Smooth muscle cell of the brain vasculature (primary cell): ENCODE data around the gene CTXN1.

Experiments used
- DNase-seq: peaks from one replicate; pipeline ENCODE4 v3.0.0-alpha.2; 2012; ENCODE audit warnings: low read depth, low spot score

The CTXN1 gene

GRCh38 chr19:7915250-7916102 lies 10.5 kb downstream of the CTXN1 start:
- no peak for DNase-seq

GRCh38 chr19:7914598-7915045 lies 11.3 kb downstream of the CTXN1 start, which contains the start of gene TGFBR3L:
Gene TGFBR3L (plus strand): TSS chr19:7914830.
- DNase-seq, result no peak

- no peak for DNase-seq
These were observed 11.8 kb downstream of the CTXN1 start for GRCh38 chr19:7914099-7914498.

DNA sequence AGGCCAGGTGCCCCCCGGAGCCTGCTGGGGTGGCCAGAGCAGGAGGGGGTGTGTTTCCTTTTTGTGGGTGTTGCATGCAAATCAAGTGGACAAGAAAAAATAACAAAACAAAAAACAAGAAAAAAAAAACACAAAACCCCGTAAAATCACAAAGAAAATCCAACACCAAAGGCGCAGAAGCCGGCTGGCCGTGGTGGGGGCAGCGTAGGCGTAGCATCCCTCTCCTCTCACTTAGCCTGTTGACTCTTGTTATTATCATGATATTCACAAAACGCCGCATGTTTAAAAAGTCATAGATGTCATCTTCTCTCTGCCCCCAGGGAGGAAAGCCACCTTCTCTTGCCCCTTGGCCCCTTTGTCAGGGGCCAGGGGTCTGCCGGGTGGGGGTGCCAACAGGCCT lies 12.3 kb downstream of the CTXN1 start:
- no peak for DNase-seq

DNA sequence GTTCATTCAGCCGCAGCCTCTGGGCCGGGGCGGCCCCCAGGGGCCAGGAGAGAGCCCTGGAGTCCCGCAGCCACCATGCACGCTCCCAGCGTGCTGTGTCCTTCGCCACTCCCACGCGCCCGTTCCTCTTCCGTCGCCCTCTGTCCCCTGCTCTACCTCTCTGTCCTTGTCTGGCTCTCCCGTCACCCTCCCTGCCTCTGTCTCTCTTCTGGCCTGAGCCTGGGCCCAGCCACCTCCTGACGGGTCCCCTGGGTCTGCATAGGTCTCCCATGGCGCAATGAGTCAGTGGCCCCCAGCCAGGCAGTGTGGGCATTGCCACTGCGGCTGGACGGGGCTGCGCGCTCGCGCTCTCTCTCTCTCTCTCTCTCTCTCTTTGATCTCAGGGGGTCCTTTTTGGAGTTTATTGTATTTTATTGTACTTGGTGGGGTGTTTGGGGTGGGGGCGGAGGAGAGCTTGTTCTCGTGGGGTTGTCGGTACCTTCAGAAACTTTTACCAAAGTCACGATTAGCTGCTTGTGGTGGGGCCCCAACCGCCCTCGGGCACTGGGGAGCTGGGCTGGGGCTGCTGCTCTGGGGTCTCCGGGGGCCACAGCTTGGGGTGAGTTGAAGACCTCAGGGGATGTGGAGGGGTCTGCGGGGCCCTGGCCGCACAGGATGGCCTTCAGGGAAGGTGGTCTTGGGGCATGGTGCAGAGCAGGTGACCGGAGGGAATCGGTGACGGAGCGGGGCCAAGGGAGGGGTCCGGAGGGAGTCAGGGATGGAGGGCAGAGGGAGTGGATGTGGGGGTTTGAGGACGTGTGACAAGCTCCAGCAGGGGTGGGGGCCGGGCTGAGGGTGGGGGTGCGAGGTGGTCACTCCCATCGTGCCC lies 13.0 kb downstream of the CTXN1 start:
- DNase-seq, result no peak

DNA sequence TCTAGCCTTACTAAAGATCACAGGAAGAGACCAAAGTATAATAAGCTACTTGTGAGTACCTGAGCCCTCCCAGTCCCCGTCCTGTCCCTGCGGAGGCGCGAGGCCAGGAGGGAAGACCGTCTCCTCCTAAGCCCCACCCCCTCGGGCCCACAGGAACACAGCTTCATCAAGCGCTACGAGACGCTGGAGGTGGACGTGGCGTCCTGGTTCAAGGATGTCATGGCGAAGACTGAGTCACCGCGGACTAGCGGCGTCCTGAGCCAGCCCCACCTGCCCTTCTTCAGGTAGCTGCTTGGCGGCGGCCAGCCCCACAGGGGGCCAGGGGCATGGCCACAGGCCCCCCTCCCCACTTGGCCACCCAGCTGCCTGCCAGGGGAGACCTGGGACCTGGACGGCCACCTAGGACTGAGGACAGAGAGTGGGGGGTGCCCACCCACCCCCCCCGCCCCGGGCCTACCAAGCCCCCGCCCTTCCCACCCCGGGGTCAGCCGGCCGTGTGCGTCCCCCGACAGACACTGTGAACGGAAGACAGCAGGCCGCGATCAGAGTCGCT lies 13.7 kb downstream of the CTXN1 start:
- no peak for DNase-seq

GRCh38 chr19:7911508-7912143 lies 14.3 kb downstream of the CTXN1 start:
- DNase-seq, result no peak

DNA sequence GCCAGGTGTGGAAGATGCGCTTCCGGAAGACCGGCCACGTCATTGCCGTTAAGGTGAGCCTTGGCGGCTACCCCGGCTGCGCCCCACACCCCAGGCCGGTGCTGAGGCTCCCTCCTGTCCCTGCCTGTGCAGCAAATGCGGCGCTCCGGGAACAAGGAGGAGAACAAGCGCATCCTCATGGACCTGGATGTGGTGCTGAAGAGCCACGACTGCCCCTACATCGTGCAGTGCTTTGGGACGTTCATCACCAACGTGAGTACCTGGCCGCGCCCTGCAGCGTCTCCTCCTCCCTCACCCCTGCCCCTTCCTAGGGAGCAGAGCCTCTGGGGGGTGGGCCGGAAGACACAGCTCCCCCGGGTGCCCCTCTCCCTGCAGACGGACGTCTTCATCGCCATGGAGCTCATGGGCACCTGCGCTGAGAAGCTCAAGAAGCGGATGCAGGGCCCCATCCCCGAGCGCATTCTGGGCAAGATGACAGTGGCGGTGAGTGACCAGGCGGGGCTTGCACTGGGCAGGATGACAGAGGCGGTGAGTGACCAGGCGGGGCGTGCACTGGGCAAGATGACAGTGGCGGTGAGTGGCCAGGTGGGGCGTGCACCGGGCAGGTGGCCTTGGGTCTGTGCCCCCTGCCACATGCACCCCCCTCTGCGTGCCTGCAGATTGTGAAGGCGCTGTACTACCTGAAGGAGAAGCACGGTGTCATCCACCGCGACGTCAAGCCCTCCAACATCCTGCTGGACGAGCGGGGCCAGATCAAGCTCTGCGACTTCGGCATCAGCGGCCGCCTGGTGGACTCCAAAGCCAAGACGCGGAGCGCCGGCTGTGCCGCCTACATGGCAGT lies 15.4 kb downstream of the CTXN1 start:
- DNase-seq, result no peak

DNA sequence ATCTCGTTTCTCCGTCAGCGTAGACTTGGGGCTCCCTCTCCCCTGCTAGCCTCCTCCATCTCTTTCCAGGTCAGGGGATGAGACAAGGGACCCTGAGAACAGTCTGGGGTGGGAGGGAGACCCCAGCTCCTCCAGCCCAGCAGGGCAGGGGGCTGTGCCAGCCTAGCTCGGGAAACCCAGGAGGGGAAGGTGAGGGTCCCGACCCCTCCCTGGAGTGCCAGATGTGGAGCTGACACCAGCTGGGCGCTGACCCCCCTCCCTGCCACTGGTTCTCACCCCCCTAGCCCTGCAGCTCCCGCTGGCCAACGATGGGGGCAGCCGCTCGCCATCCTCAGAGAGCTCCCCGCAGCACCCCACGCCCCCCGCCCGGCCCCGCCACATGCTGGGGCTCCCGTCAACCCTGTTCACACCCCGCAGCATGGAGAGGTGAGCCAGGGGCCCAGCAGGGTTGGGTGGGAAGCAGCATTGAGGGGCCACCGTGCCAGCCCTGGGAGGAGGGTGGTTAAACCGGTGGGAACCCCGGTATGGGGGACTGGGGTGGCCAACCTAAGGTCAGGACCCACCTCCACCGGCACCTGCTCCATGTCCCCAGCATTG lies 16.4 kb downstream of the CTXN1 start:
- DNase-seq, result no peak

GRCh38 chr19:7908742-7909461 lies 17.0 kb downstream of the CTXN1 start:
- no peak for DNase-seq

GRCh38 chr19:7908078-7908699 lies 17.7 kb downstream of the CTXN1 start:
- DNase-seq, result no peak

DNA sequence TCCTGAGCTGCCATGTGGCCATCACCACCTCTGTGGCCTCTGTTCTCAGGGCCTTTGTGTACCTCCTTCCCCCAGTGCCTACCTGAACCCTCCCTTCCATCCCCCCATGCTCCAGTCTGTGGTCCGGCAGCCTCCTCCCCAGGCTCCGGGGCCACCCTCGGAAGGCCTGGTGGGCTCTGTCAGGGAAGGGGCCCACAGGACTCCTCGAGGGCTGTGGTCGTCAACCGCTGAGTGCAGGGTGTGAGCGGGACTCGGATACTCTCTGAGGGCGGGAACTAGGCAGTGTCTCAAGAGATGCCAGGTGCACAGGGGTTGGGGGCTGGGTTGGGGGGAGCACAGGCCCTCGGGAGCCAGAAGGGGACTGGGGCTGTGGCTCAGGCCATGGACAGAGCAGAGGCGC lies 18.4 kb downstream of the CTXN1 start:
- no peak for DNase-seq

DNA sequence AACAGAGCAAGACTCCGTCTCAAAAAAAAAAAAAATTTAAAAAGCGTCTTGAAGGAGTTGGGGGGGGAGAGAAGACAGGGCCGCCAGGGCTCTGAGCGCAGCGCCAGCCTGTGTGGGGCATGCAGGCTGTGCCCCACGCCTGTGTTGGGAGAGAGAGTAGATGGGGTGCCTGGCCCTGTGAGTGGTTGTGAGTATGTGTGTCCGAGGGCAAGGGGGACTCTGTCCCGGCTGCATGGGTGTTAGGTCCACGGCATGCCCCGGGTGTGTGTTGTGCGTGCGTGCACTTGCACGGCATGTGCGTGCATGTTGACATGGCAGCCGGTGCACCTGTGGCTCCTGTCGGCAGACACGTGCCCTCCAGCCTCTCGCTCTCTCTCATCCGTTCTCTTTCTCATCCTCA lies 18.8 kb downstream of the CTXN1 start:
- DNase-seq, result no peak

GRCh38 chr19:7905859-7906258 lies 20.1 kb downstream of the CTXN1 start:
- DNase-seq, result no peak

DNA sequence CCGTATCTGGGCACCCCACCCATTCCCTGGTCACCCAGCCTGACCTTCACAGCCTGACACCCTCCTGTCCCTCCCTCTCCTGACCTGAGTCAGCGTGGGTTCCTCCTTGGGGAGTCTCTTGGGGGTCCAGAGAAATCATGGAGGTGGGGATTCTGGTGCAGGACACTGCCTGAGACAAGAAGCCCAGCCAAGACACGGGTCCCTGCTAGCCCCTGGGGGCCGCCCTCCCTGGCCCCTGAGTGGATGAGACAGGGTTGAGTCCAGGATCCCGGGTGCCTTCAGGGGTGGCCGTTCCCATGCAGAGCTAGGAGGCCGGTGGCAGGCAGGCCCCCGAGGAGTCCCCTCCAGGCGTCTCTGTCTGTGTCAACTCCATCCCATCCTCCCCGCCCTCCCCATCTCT lies 20.7 kb downstream of the CTXN1 start:
- no peak for DNase-seq

- DNase-seq, result no peak
These were observed 21.6 kb downstream of the CTXN1 start for GRCh38 chr19:7904074-7905020.

- peak; percentile 99 for DNase-seq
These were observed 22.5 kb downstream of the CTXN1 start, which contains the start of gene MAP2K7 for GRCh38 chr19:7903244-7904073. Gene MAP2K7 (plus strand): TSS chr19:7903877. CDS start chr19:7903945, 68 bp downstream.
